ENCODE data around the gene SNX1. TPM values are rescaled to one million over a fixed set of nuclear protein-coding genes. Genes with fewer than 3 reads are reported as not detected.

The SNX1 gene
- total and polyA plus RNA-seq, 10 of the 15 experiments (the other 5 are each of a cell fraction or from before 2014, with no cell fraction given), result 17.8 to 115 (median 96.3) TPM

DNA sequence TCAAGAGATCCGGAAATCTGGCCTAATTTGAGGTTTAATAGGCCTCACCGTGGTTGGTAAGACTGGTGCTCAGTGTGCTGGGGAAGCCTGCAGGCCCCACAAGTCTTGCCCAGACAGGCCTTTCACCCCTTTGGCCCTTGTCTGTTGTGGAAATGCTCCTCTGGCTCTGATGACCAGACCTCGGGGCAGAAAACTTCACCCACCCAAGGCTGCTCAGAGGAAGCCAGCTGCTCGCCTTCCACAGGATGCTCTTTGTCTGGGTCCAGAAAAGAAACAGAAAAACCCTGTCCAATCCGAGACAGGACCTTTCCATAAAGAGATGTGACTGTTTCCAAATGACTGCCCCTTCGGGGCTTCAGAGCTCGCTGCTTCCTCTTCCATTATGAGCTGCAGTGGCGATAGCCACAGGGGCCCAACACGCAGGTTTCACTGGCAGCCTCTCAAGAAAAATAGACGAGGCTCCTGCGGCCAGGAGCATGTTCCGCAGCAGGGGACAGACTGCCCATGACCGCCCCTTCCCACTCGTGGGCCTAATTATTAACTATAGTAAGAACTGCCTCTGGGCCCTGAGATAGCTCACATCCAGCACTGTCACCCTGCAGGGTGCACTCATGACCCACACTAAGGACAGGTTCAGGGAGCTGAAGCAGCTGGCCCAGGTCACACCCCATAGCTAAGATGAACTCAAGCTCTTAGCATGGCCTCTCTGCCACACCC lies 48.9 kb downstream of the SNX1 start (continued):
- TF ChIP-seq, protein P1, sequence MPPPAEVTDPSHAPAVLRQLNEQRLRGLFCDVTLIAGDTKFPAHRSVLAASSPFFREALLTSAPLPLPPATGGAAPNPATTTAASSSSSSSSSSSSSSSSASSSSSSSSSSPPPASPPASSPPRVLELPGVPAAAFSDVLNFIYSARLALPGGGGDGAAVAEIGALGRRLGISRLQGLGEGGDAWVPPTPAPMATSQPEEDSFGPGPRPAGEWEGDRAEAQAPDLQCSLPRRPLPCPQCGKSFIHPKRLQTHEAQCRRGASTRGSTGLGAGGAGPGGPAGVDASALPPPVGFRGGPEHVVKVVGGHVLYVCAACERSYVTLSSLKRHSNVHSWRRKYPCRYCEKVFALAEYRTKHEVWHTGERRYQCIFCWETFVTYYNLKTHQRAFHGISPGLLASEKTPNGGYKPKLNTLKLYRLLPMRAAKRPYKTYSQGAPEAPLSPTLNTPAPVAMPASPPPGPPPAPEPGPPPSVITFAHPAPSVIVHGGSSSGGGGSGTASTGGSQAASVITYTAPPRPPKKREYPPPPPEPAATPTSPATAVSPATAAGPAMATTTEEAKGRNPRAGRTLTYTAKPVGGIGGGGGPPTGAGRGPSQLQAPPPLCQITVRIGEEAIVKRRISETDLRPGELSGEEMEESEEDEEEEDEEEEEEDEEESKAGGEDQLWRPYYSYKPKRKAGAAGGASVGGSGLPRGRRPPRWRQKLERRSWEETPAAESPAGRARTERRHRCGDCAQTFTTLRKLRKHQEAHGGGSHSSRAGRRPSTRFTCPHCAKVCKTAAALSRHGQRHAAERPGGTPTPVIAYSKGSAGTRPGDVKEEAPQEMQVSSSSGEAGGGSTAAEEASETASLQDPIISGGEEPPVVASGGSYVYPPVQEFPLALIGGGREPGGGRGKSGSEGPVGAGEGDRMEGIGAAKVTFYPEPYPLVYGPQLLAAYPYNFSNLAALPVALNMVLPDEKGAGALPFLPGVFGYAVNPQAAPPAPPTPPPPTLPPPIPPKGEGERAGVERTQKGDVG (CRISPR knock-in tag; IDR thresholded peaks at IDR 0.05), result no peak
- TF ChIP-seq FOXM1 (IDR thresholded peaks at IDR 0.05; ENCODE audit: low read depth, low read length), result peak; percentile 87; the same call in 1 of the 2 replicates
- no peak for TF ChIP-seq MXI1 (IDR thresholded peaks at IDR 0.05; ENCODE audit: low read depth, low read length)
- TF ChIP-seq IRF4 (IDR thresholded peaks at IDR 0.05; ENCODE audit: low read depth, low read length), result 0 out of 2 replicates have a peak, but pooled peaks have one; percentile 18
- TF ChIP-seq ZSCAN29 (IDR thresholded peaks at IDR 0.05), result peak; percentile 52; the same call in 1 of the 2 replicates
- no peak for TF ChIP-seq TBL1XR1 (IDR thresholded peaks at IDR 0.05; ENCODE audit: low read depth, low read length)
- no peak for TF ChIP-seq PRDM15 (CRISPR knock-in tag; IDR thresholded peaks at IDR 0.05)
- no peak for TF ChIP-seq IRF5 (IDR thresholded peaks at IDR 0.05; ENCODE audit: borderline replicate concordance)
- TF ChIP-seq, protein P2, sequence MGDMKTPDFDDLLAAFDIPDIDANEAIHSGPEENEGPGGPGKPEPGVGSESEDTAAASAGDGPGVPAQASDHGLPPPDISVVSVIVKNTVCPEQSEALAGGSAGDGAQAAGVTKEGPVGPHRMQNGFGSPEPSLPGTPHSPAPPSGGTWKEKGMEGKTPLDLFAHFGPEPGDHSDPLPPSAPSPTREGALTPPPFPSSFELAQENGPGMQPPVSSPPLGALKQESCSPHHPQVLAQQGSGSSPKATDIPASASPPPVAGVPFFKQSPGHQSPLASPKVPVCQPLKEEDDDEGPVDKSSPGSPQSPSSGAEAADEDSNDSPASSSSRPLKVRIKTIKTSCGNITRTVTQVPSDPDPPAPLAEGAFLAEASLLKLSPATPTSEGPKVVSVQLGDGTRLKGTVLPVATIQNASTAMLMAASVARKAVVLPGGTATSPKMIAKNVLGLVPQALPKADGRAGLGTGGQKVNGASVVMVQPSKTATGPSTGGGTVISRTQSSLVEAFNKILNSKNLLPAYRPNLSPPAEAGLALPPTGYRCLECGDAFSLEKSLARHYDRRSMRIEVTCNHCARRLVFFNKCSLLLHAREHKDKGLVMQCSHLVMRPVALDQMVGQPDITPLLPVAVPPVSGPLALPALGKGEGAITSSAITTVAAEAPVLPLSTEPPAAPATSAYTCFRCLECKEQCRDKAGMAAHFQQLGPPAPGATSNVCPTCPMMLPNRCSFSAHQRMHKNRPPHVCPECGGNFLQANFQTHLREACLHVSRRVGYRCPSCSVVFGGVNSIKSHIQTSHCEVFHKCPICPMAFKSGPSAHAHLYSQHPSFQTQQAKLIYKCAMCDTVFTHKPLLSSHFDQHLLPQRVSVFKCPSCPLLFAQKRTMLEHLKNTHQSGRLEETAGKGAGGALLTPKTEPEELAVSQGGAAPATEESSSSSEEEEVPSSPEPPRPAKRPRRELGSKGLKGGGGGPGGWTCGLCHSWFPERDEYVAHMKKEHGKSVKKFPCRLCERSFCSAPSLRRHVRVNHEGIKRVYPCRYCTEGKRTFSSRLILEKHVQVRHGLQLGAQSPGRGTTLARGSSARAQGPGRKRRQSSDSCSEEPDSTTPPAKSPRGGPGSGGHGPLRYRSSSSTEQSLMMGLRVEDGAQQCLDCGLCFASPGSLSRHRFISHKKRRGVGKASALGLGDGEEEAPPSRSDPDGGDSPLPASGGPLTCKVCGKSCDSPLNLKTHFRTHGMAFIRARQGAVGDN (IDR thresholded peaks at IDR 0.05), result peak; percentile 55; the same call in 1 of the 2 replicates
- no peak for TF ChIP-seq FOS (IDR thresholded peaks at IDR 0.05; ENCODE audit: borderline replicate concordance, extremely low read depth, insufficient read length)
- no peak for TF ChIP-seq SREBF1 (IDR thresholded peaks at IDR 0.05; ENCODE audit: low read length)
- TF ChIP-seq KLF5 (IDR thresholded peaks at IDR 0.05; ENCODE audit: partially characterized antibody), result no peak
- TF ChIP-seq NR2F1 (conservative IDR thresholded peaks at IDR 0.05), result peak; percentile 86
- TF ChIP-seq, protein P3, sequence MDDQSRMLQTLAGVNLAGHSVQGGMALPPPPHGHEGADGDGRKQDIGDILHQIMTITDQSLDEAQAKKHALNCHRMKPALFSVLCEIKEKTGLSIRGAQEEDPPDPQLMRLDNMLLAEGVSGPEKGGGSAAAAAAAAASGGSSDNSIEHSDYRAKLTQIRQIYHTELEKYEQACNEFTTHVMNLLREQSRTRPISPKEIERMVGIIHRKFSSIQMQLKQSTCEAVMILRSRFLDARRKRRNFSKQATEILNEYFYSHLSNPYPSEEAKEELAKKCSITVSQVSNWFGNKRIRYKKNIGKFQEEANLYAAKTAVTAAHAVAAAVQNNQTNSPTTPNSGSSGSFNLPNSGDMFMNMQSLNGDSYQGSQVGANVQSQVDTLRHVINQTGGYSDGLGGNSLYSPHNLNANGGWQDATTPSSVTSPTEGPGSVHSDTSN (IDR thresholded peaks at IDR 0.05; ENCODE audit: insufficient replicate concordance, low read depth, low read length), result peak; percentile 1
- TF ChIP-seq POLR2AphosphoS2 (IDR thresholded peaks at IDR 0.05; ENCODE audit: low read depth, low read length), result no peak

All from GM12878 (cell line).